T follicular helper cell (primary cell): ENCODE measurements around the gene ALDH1A2.
"Not testable (repeated sequence)": the region's sequence is repeated elsewhere in the genome, so short reads cannot be mapped to it uniquely, and the experiment has no call there.

Experiments used
- DNase-seq: peaks from one replicate; pipeline ENCODE4 v3.0.0-alpha.2; 2020; ENCODE audit warnings: low read depth
- total RNA-seq, 2 experiments: gene quantifications; one replicate each; lab custom pipeline; 2026; lab: John Stamatoyannopoulos, UW

Gene ALDH1A2
- 0.17 to 0.18 reads per million in 2 experiments for total RNA-seq

DNA sequence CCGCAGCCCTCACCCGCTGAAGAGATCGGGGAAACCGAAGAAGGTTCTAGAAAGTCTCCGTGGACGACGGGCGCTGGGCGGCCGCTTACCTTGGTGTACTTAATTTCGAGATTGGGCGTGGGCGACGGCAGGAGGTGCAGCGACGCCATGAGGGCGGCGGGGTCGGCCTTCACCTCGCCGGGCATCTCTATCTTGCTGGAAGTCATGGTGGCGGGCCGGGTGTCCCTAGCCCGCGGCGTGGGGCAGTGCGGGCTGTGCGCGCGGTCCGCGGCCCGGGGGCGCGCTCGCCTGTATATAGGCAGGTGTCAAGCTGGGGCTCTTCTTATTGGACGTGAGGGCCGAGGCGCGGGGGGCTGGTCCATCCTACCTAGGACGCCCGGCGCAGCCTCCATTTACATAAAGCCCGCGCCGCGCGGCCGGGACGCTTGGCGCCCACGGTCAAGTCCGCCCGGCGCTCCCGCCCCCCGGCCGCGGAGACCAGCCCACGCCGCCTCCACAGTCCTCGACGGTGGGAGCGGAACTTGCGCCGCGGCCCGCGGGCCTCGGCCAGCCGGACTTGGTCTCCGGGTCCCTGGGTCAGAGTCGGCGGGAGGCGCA, at the start of gene ALDH1A2:
Gene ALDH1A2, minus strand, starts transcription at position 267 of the 597 bp plus-strand sequence. Its CDS starts 61 bp downstream, at position 206.
- no peak for DNase-seq

DNA sequence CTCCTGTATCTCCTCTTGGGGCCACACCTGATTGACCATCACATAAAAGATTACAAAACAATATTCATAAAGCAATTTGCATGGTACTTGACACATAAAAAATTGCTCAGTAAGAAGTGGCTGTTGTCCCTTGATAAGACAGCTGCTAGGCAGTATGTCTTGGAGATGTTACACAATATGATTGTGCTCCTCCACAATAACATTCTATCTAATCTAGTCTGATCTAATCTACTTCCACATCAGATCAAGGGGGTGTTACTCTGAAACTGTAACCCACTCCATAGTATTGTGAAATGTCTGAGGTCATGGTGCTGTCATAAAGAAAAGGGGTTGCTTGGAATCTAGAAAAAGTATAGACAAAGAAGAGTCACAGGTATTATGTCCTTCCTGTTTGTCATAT, 49.3 kb upstream of the ALDH1A2 start:
- DNase-seq, result no peak

DNA sequence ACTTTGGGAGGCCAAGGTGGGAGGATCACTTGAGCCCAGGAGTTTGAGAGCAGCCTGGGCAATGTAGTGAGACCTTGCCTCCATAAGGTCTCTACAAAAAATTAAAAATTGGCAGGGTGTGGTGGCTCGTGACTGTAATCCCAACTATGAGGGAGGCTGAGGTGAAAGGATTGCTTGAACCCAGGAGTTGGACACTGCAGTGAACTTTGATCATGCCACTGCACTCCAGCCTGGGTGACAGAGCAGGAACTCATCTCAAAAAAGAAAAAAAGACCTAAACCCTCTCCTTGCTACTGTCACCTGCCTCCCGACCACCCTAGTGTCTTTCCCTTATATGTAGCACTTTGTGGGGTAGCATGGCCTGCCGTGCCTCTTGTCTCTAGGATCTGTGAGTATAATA, 48.9 kb upstream of the ALDH1A2 start:
- no peak for DNase-seq

DNA sequence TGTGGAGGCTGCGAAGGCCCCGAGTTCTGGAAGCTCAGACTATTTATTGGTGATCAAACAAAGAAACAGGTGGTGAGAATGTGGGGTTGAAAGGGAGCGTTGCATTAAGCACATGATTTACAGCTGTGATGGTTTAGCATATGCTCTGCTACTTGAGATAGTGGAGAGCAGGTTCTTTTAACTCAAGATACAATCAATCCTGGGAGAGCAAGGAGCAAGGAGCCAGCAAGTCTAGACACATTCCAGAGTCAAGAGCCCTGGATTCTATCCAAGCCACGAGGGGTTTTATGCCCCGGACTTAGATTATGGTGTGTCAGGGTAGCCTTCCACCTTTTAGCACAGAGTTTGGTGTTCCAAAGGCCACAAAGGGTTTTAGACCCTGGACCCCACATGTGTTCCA, 47.8 kb upstream of the ALDH1A2 start:
- DNase-seq, result not testable (repeated sequence)

DNA sequence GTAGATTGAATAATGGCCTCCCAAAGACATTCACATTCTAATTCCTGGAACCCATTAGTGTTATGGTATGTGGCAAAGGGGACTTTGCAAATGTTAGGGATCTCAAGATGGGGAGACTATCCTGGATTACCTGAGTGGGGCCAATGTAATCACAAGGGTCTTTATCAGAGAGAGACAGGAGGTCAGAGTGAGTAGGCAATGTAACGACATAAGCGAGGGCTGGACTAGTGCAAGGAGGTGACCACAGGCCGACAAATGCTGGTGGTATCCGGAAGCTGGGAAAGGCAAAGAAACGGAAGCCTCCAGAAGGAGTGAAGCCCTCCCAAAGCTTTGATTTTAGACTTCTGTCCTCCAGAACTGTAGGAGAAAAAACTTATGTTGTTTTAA, 46.2 kb upstream of the ALDH1A2 start:
- no peak for DNase-seq

DNA sequence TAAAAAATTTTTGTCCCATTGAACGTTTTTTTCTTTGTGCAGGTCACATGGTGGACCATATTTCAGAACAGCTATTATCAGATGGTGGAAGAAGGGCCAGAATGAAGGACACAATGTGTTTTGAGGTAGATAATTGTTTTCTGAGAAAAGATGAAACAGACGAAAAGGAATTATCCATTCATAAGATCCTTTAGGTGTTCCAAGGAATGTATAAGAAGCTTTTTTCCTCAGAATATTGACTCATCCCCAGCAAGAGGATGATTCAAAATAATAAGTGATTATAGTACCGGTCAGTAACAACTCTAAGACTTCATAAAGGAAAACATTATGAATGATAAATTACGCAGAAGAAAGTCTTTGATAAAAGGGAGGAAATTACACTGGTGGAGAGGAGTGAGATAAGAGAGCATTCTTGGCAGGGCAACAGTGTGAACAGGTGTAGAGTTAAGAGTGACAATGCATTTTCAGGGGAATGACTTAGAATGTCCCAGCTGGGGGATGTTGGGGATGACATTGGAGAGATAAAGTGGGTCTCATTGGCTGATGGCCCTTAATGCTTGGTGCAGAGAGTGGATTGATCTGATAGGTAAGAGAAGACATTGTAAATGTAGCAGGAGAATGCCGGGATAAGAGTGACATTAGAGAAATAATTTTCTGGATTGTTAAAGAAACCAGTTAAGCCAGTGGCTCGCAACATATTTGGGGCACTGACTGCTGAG, 45.6 kb upstream of the ALDH1A2 start:
- DNase-seq, result no peak

DNA sequence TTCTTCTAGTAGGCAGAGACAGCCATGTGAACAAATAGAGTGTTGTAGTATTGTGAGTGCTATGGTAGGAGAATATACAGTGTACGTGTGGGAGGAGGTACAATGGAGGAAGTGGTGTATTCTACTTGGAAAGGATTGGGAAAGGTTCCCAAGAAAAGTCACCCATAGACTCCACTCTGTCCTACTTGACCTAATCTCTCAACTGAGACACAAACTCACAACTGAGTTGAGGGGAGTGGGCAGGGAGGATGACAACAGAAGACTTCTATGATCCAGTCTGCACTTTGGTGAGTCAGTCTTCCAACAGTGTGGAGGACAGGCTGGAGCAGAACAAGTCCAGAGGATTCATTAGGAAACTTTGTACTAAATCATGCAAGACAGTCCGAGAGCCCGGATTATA, 43.9 kb upstream of the ALDH1A2 start:
- DNase-seq, result no peak

DNA sequence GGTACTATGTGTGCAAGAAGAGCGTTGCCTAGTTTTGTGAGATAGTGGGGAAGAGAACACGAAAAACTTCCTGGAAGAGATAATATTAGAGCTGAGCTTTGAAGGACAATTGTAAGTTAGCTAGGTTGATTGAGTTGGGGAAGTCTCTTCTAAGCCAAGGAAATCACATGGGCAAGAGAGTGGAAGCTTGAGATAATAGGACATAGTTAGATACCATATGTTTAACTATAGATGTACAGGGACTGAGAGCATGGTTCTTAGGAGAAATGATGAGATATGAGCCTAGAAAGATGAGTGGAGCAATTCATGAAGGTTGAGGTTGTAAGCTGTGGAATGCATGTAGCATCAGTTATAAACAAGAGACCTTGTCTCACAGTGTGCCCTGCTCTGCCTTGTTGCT, 42.6 kb upstream of the ALDH1A2 start:
- no peak for DNase-seq

DNA sequence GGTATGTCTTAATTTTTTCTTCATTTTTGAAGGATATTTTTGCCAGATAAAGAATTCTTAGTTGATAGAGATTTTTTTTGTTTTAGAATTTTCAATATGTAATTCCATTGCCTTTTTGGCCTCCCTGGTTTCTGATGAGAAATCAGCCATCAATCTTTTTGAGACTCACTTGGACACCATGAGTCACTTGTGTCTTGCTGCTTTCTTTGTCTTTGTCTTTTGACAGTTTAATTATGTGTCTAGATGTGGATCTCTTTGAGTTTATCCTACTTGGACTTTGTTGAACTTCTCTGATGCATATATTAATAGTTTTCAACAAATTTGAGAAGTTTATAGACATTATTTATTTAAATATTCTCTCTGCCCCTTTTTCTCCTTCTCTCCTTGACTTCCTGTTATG, 38.0 kb upstream of the ALDH1A2 start:
- DNase-seq, result no peak

DNA sequence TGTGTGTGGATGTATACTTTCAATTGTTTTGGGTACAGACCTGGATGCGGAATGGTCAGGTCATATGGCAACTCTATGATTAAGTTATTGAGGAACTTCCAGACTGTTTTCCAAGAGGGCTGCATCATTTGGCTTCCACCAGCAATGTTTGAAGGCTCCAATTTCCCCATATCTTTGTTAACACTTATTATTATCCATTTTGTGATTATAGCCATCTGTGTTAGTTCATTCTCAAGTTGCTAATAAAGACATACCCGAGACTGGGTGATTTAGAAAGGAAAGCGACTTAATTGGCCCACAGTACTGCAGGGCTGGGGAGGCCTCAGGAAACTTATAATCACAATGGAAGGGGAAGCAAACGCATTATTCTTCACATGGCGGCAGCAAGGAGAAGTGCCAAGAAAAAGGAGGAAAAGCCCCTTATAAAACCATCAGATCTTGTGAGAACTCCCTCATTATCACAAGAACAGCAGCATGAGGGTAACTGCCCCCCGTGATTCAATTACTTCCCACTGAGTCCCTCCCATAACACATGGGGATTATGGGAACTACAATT, 31.1 kb upstream of the ALDH1A2 start:
- DNase-seq, result no peak

DNA sequence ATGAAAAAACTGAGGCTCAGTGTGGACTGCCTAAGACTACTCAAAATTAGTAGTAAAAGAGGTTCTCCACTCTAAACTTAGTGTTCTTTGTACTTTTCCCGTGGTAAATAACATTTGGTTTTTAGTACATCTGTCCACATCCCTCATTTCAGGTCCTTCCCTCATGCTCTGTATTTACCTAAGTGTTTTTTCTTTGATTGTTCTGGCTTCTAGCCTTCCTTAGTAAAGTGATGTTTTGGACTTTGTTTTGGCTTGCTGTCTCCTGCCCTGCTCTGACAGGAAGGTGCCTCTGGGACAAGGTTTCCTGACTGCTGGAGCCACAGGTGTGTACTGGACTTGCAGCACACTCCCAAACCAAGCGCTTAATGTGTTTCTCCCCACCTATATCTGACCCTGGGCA, 29.9 kb upstream of the ALDH1A2 start:
- no peak for DNase-seq

DNA sequence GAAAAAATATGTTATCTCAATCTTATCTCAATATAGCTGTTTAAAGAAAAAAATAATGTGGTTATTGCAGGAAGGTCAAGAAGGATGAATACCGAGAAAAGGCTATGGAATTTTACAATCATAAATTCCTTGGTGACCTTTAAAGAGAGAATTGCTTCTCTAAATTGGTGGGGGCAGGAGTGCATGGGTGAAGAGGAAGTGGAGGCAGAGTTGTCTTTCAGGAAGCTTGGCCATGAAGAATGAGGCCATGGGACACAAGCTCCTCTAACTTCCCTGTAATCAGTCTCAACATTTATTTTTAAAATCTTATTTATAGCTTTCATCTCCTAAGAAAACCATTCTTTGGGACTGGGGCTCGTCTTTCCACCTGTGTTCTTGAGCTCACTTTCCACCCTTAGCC, 22.4 kb upstream of the ALDH1A2 start:
- no peak for DNase-seq

DNA sequence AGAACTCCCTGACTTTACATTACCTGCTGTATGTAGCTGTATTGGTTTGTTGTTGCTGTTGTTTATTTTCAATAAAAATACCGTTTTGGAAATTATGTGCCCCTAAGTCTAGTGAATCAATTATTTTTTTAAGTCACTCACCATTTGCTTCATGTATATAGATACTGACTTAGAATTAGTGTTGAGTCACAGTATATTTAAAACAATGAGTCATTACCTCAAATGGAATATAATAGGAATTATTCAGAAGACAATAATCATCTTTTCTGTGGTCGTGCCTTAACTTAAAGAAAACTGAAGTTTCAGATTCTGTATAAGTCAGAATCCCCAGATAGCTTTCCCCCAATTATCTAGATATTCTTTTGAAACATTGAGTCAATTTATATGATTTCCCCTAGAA, 21.0 kb upstream of the ALDH1A2 start:
- no peak for DNase-seq

DNA sequence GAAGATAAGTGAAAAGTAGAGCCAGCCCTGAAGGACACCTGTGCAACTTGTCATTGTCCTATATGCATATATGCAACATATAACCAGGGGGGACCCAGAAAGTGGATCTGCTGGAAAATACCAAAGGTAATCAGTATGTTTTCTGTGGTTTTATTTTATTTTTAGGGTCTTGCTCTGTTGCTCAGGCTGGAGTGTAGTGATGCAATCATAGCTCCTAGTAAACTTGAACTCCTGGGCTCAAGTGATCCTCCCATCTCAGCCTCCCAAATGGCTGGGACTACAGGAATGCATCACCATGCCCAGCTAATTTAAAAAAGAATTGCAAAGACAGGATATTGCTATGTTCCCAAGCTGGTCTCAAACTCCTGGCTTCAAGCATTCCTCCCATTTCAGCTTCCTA, 18.0 kb upstream of the ALDH1A2 start:
- DNase-seq, result no peak

DNA sequence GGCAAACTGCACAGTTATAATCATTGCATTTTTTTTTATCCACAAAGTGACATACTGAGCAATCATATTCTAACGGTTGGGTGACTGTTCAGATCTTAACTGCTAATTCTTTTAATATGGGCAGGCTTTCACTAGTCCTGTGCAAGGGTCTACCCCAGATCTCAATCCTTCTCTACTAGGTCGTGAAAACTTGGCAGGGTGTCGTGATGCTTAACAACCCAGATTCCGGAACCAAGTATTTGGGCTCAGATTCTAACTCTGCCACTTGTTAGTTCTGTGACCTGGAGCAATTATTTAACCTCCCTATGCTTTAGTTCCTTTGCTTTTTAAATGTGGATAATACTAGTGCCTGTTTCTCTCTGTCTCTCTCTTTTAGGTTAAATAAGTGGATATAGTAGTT, 16.4 kb upstream of the ALDH1A2 start:
- DNase-seq, result no peak

DNA sequence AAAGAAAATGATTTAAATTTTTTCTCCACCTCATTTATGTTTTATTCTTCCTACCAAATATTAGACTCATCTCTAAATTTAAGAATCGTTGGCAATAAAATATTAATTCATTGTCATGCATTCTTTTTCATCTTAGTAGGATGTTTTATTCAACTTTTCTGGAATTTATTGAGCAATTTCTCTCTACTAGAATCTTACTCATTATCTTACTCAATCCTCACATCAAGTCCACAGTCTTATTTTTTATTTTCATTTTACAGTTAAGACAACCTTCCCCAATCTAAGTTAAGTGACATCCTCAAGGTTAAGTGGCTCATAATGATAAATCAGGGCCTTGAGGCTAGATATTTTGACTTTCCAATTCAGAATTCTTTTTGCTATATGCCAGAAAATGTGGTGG, 15.9 kb upstream of the ALDH1A2 start:
- no peak for DNase-seq

DNA sequence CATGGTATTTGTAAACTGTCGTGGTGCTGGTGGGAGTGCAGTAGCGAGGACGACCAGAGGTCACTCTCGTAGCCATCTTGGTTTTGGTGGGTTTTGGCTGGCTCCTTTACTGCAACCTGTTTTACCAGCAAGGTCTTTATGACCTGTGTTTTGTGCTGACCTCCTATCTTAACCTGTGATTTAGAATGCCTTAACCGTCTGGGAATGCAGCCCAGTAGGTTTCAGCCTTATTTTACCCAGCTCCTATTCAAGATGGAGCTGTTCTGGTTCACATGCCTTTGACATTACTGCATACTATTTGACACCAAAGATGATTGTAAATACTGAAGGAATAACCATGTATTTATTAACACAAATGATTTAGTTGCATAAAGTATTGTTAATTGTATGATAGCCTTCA, 15.4 kb upstream of the ALDH1A2 start:
- DNase-seq, result not testable (repeated sequence)

DNA sequence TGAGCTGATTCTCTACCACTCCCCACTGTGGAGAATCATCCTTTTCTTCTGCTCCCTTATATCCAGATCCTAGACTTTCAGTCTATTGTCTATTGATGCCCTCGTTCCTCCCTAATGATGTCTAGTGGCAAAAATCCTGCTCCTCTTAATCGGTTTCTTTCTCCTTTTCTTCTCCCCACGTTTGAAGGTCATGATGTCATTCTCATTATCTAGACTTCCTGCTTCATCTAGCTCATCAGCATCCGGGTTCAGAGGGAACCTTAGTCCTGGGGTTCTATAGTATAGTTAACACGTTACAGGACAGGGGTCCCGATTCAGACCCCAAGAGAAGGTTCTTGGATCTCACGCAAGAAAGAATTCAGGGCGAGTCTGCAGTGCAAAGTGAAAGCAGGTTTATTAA, 14.9 kb upstream of the ALDH1A2 start:
- DNase-seq, result no peak

DNA sequence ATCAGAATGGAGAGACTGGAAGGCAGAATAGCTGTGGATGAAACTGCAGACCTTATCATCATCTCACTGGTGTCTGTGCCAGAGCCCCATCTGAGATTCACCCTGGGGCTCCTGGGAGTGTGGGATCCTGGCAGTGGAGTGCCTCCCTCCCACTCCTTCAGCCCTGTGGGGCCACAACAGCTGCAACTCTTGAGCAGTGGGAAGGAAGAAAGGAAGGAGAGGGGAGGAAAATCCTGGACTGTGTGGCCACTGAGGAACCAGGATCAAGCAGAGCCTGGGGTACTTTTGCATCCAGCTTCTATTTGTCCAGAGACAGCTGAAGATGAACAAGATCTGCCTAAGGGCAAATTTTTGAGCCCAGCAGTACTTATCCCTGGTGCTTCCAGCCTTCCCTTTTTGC, 13.1 kb upstream of the ALDH1A2 start:
- no peak for DNase-seq

DNA sequence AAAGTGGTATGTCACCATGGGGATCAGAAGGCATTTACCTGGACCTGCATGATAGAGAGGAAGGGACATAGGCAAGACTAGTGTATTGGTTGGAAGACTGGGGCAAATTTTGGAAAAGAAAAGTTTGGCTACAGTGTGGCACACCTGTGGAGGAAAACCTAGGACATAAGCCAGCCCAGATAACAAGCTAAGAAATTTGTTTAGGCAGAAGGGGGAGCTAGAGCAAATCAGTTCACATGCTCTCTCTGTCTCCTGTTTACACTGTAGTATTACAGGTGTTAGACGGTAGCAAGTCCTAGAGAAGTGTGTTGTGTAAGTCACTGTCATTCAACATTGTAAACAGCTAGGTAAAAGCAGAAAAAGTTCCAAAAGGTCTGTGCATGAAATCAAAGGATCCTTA, 11.9 kb upstream of the ALDH1A2 start:
- no peak for DNase-seq

DNA sequence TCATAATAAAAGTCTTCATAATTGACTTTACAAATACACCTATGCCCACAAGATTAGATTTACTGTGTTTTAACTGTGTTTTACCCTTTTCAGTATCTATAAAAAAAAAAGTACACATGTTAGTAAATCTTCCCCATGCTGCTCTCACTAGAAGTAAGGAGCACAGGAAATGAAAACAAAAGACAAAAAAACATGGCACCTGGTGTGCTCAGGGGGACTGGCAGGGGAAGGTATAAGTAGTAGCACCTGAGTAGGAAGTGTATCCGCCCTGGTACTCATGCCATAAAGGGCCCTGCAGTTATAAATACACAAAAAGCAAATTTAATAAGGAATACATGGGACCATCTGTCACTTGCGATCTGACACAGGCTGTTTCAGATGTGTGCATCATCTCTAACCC, 8.9 kb upstream of the ALDH1A2 start:
- DNase-seq, result no peak

DNA sequence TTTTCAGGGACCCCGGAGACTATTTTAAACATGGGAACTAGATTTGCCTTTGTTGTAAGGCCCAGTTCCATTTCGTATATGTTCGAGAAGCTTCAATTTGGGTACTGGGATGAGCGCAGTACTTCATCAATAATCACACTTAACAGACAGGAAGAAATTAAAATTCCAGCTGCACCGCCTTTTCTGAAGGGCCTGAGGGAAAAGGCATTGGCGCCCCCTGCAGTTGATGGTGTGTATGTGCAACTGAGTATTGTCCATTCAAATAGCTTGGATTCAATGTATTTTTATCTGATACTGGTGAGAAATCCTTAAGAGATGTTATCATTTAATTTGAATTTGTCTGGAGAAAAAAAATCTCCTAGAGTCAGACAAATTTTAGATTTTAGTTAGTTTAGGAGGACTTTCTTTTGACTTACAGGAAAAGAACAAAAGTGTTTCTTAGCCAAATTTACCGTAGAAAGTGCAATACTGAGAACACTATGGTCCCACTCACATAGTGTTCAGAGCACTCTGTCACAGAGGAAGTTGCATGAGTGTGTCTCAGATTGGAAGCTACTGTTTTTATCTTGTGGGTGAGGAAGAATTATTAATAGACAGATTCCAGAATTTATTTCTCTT, 5.4 kb upstream of the ALDH1A2 start:
- DNase-seq, result no peak

DNA sequence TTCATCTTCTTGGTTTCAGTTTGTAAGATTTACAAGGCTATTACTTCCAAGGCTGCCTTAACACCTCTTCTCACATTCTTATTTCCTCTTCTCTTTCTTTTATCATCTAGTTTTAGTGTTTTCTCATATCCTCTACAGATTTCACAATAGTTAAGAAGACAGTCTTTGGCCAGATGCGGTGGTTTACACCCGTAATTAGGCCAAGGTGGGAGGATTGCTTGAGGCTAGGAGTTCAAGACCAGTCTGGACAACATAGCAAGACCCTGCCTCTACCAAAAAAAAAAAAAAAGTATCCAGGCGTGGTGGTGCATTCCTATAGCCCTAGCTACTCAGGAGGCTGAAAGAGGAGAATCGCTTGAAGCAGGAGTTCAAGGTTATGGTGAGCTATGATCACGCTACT, 3.5 kb upstream of the ALDH1A2 start:
- no peak for DNase-seq
